GM12801 (cell line): ENCODE data around the gene TLR6.

Experiments used
- CTCF ChIP-seq: IDR thresholded peaks from one replicate; pipeline ENCODE4 v1.5.1; 2011; ENCODE audit warnings: control low read depth; ENCODE audit not compliant: insufficient read length; ENCODE audit errors: extremely low read depth

The TLR6 gene

GRCh38 chr4:38896940-38897339 lies 40.3 kb upstream of the TLR6 start:
- no peak for TF ChIP-seq CTCF

GRCh38 chr4:38894322-38894982 lies 37.8 kb upstream of the TLR6 start:
- TF ChIP-seq CTCF, result no peak

DNA sequence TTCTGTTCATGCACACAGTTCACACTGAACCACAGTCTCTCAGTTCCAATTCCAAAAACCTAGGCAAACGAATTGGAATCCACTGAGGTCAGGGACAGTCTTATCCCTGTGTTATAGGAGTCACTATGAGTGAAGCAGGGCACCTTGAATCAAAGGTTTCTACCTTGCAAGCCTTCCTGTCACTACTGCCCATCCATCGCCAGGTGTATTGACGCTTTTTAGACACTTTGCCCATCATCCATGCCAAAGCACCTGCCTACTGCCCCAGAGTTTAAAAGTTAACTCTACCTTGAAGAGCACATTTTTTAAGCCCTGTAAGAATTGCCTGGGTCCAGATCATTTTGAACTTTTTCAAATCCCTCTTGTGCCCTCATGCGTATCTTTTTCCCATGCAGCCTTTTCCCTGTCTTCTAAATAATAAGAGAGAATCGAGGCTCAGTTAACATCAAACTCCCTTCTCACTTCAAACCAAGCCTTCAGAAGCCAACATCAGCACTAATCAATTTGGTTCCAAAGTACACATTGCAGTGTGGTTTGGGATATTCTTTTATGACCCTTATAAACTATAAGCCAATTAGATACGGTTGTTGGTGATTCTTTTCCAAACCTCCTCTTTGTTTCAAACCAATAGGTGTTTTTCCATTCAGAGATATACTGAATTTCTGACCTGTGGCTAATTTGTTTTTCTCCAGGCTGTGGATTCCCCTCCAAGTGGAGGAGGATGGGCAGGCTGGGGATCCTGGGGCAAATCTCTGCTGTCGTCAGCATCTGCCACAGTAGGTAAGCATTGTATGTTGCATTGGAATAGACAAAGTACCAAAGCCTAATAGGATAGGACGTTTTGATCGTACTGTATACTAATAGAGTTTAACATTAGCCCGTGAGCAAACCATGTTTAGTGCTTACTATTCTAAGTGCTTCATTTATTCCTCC lies 34.7 kb upstream of the TLR6 start:
- TF ChIP-seq CTCF, result no peak

- TF ChIP-seq CTCF, result no peak
These were observed 32.5 kb upstream of the TLR6 start for GRCh38 chr4:38889143-38889542.

- TF ChIP-seq CTCF, result no peak
These were observed 27.6 kb upstream of the TLR6 start for GRCh38 chr4:38884254-38884653.

GRCh38 chr4:38876636-38877035 lies 20.0 kb upstream of the TLR6 start:
- TF ChIP-seq CTCF, result no peak

- TF ChIP-seq CTCF, result no peak
These were observed 16.8 kb upstream of the TLR6 start for GRCh38 chr4:38873290-38873944.
